ENCODE results near the gene ORC3. TPM values are rescaled to one million over a fixed set of nuclear protein-coding genes. Genes with fewer than 3 reads are reported as not detected.

ORC3 gene
- total RNA-seq, 6 experiments from 2014 or later, result 7.7 to 12.7 (median 9.8) TPM

DNA sequence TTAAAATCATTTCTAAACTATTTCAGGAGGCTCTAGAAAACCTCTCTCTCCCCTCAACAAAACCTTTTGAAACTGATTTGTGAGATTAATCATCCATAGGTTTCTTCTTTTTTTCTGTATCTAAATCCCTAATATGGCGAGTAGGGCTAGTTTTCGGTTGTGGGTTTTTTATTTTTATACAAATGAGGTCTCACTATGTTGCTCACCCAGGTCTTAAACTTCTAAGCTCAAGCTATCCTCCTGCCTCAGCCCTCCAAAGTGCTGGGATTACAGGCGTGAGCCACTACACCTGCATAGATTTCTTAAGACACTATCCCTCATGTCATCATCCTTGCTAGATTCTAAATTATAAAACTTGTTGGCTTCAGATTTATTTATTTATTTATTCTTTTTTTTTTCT lies 43.9 kb downstream of the ORC3 start:
- H3K36me3 ChIP-seq, result no peaks in the 10 kb centered on the region
- intact Hi-C loops (cut with DNase I), result no loop called here
- no peaks in the 10 kb centered on the region for H3K9me3 ChIP-seq
- H3K27ac ChIP-seq, result no peak overlapping the region
- H3K4me1 ChIP-seq, result no peaks in the 10 kb centered on the region
- TF ChIP-seq, protein P1, sequence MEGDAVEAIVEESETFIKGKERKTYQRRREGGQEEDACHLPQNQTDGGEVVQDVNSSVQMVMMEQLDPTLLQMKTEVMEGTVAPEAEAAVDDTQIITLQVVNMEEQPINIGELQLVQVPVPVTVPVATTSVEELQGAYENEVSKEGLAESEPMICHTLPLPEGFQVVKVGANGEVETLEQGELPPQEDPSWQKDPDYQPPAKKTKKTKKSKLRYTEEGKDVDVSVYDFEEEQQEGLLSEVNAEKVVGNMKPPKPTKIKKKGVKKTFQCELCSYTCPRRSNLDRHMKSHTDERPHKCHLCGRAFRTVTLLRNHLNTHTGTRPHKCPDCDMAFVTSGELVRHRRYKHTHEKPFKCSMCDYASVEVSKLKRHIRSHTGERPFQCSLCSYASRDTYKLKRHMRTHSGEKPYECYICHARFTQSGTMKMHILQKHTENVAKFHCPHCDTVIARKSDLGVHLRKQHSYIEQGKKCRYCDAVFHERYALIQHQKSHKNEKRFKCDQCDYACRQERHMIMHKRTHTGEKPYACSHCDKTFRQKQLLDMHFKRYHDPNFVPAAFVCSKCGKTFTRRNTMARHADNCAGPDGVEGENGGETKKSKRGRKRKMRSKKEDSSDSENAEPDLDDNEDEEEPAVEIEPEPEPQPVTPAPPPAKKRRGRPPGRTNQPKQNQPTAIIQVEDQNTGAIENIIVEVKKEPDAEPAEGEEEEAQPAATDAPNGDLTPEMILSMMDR (IDR thresholded peaks at IDR 0.05), result no peak
- no peak for TF ChIP-seq POLR2A (IDR thresholded peaks at IDR 0.05)
- H3K4me3 ChIP-seq, result no peak overlapping the region
- ATAC-seq (no peak), DNase-seq (no peak)
- 60% methylated on average over 3 of the region's 3 CpGs for WGBS (ENCODE audit: insufficient coverage, low coverage, low lambda C conversion rate, missing lambda C conversion rate)
- H3K27me3 ChIP-seq, result no peaks in the 10 kb centered on the region

DNA sequence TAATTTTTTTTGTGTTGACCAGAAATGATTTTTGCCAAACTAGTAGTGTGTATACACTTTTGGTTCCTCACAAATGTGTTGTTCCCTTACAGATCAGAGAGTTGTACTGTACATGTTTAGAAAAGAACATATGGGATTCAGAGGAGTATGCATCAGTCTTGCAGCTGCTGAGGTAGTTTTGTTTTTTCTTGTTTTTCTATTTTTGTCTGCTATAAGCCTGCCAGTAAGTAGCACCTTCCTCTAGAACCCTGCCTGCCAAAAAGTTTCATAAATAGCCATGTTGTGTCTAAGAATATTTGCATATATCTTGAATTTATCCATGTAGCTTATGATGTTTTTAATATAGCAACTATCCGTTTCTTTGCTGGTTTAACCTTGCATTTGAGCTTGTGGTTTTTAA lies 46.4 kb downstream of the ORC3 start:
- TF ChIP-seq POLR2A (IDR thresholded peaks at IDR 0.05), result no peak
- TF ChIP-seq, protein P1 (IDR thresholded peaks at IDR 0.05), result no peak
- DNase-seq, result no peak
- 93% methylated on average over 1 of the region's 1 CpG for WGBS (ENCODE audit: insufficient coverage, low coverage, low lambda C conversion rate, missing lambda C conversion rate)
- Histone ChIP-seq H3K9me3 (no peaks in the 10 kb centered on the region), H3K27ac (no peak overlapping the region), H3K4me3 (no peak overlapping the region), H3K36me3 (no peaks in the 10 kb centered on the region), H3K4me1 (no peaks in the 10 kb centered on the region), H3K27me3 (no peaks in the 10 kb centered on the region)
- ATAC-seq, result no peak
- intact Hi-C loops (cut with DNase I), result no loop called here

- H3K36me3 ChIP-seq, result no peaks in the 10 kb centered on the region
- ATAC-seq (no peak), DNase-seq (no peak)
- no peaks in the 10 kb centered on the region for H3K4me1 ChIP-seq
- no peak overlapping the region for H3K27ac ChIP-seq
- no peak overlapping the region for H3K4me3 ChIP-seq
- H3K9me3 ChIP-seq, result no peaks in the 10 kb centered on the region
- H3K27me3 ChIP-seq, result no peaks in the 10 kb centered on the region
- TF ChIP-seq POLR2A (IDR thresholded peaks at IDR 0.05), result no peak
- TF ChIP-seq, protein P1 (IDR thresholded peaks at IDR 0.05), result no peak
- intact Hi-C loops (cut with DNase I), result no loop called here
- WGBS (ENCODE audit: insufficient coverage, low coverage, low lambda C conversion rate, missing lambda C conversion rate), result 100% methylated on average over 1 of the region's 1 CpG
Measured at GRCh38 chr6:87637106-87637505, 47.2 kb downstream of the ORC3 start.

DNA sequence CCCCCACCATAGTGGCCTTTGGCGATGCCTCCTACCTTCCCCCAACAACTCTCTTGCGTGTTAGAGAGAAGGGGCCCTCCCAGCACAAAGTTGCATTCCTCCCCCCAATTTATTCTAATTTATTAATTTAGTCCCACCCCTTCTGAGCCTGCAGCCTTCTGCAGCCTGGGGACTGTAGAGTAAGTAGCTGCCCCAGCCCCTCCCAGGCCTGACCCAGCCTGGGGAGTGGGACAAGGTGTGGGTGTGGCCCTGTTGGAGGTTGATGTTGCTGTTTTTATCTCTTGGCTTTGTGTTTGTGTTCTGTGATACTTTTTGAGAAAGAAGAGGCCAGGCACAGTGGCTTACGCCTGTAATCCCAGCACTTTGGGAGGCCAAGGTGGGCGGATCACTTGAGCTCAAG lies 49.4 kb downstream of the ORC3 start:
- Histone ChIP-seq H3K4me3 (no peak overlapping the region), H3K9me3 (no peaks in the 10 kb centered on the region), H3K36me3 (no peaks in the 10 kb centered on the region), H3K4me1 (no peaks in the 10 kb centered on the region), H3K27me3 (no peaks in the 10 kb centered on the region), H3K27ac (no peak overlapping the region)
- TF ChIP-seq POLR2A (IDR thresholded peaks at IDR 0.05), result no peak
- TF ChIP-seq, protein P1 (IDR thresholded peaks at IDR 0.05), result no peak
- DNase-seq (no peak), ATAC-seq (no peak)
- intact Hi-C loops (cut with DNase I), result no loop called here
- 100% methylated on average over 2 of the region's 4 CpGs for WGBS (ENCODE audit: insufficient coverage, low coverage, low lambda C conversion rate, missing lambda C conversion rate)

- no peak for DNase-seq
- intact Hi-C loops (cut with DNase I), result no loop called here
- WGBS (ENCODE audit: insufficient coverage, low coverage, low lambda C conversion rate, missing lambda C conversion rate), result 59% methylated on average over 1 of the region's 1 CpG
- Histone ChIP-seq H3K9me3 (no peaks in the 10 kb centered on the region), H3K36me3 (no peaks in the 10 kb centered on the region), H3K4me1 (no peaks in the 10 kb centered on the region), H3K27me3 (no peaks in the 10 kb centered on the region), H3K27ac (no peak overlapping the region), H3K4me3 (no peak overlapping the region)
- no peak for TF ChIP-seq POLR2A (IDR thresholded peaks at IDR 0.05)
- TF ChIP-seq, protein P1 (IDR thresholded peaks at IDR 0.05), result no peak
- no peak for ATAC-seq
Measured at GRCh38 chr6:87641065-87641692, 51.2 kb downstream of the ORC3 start.

Measured in right lobe of liver (tissue), 6 donors.